GM18502 (cell line): ENCODE results near the gene PALM.
"Not testable (repeated sequence)": the region's sequence is repeated elsewhere in the genome, so short reads cannot be mapped to it uniquely, and the experiment has no call there.

Experiments
- ATAC-seq: cut with Tn5 transposase; IDR thresholded peaks from one replicate; pipeline ENCODE4 v1.9.1; 2021; ENCODE audit warnings: mild to moderate bottlenecking; ENCODE audit not compliant: unreplicated experiment, poor library complexity

The PALM gene

GRCh38 chr19:677601-678436 lies 30.9 kb upstream of the PALM start:
- ATAC-seq = no peak

- ATAC-seq = no peak
These were observed 29.8 kb upstream of the PALM start for GRCh38 chr19:678791-679388.

GRCh38 chr19:679418-680286 lies 29.1 kb upstream of the PALM start:
- peak; percentile 14 for ATAC-seq

GRCh38 chr19:680287-681028 lies 28.3 kb upstream of the PALM start:
- peak; percentile 76 for ATAC-seq

GRCh38 chr19:681029-682019 lies 27.4 kb upstream of the PALM start:
- ATAC-seq = no peak

- no peak for ATAC-seq
These were observed 25.9 kb upstream of the PALM start for GRCh38 chr19:682678-683320.

- no peak for ATAC-seq
These were observed 23.2 kb upstream of the PALM start for GRCh38 chr19:685454-685931.

- no peak for ATAC-seq
These were observed 22.0 kb upstream of the PALM start for GRCh38 chr19:686589-687297.

- no peak for ATAC-seq
These were observed 21.1 kb upstream of the PALM start for GRCh38 chr19:687569-688166.

GRCh38 chr19:688214-688613 lies 20.5 kb upstream of the PALM start:
- no peak for ATAC-seq

GRCh38 chr19:688992-689391 lies 19.7 kb upstream of the PALM start:
- no peak for ATAC-seq

- no peak for ATAC-seq
These were observed 18.5 kb upstream of the PALM start for GRCh38 chr19:690203-690602.

- ATAC-seq = no peak
These were observed 14.0 kb upstream of the PALM start for GRCh38 chr19:694481-695351.

GRCh38 chr19:695352-695949 lies 13.3 kb upstream of the PALM start, which contains the start of gene PRSS57:
PRSS57 (minus strand) TSS chr19:695452; CDS start chr19:695430, 22 bp downstream.
- no peak for ATAC-seq

GRCh38 chr19:698529-698928 lies 10.2 kb upstream of the PALM start:
- not testable (repeated sequence) for ATAC-seq

- ATAC-seq = not testable (repeated sequence)
These were observed 8.8 kb upstream of the PALM start for GRCh38 chr19:699885-700284.
